Esophagus muscularis mucosa (tissue), 4 donors: Measurements from ENCODE around the gene BACH1. TPM values are rescaled to one million over a fixed set of nuclear protein-coding genes. Genes with fewer than 3 reads are reported as not detected.

Source experiments
- DNase-seq: peaks from one replicate; pipeline ENCODE4 v3.0.0-alpha.2; 2017; ENCODE audit errors: extremely low spot score
- H3K27ac ChIP-seq, 4 donors: fragments of 200-600 bp; sonication (generic); replicated peaks in 1 of 4; 1 replicate in 3 of 4; 2 replicates in 1 of 4; pipeline ENCODE4 v1.5.1; 2016 to 2019; ENCODE audit warnings: mild to moderate bottlenecking in 1 of 4
- H3K27me3 ChIP-seq, 4 donors: fragments of 200-600 bp; sonication (generic); one replicate each; pipeline versions ENCODE4 v1.5.1 to v1.6.0; 2016 to 2019
- H3K36me3 ChIP-seq, 4 donors: fragments of 200-600 bp; sonication (generic); one replicate each; pipeline ENCODE4 v1.5.1; 2016 to 2019
- H3K4me1 ChIP-seq, 4 donors: fragments of 200-600 bp; sonication (generic); one replicate each; pipeline ENCODE4 v1.5.1; 2016 to 2019
- H3K4me3 ChIP-seq, 4 donors: fragments of 200-600 bp; sonication (generic); 1 replicate in 2 of 4; 2 replicates in 2 of 4; pipeline ENCODE4 v1.5.1; 2016 to 2019; ENCODE audit warnings: mild to moderate bottlenecking in 4 of 4, moderate library complexity in 1 of 4
- H3K9me3 ChIP-seq, 4 donors: fragments of 200-600 bp; sonication (generic); 1 replicate in 3 of 4; 2 replicates in 1 of 4; pipeline ENCODE4 v1.5.1; 2016 to 2019
- CTCF ChIP-seq, 3 experiments: fragments of 200-600 bp in 2 of 3; fragments of 450-650 bp in 1 of 3; sonication (generic) in 2 of 3; IDR thresholded peaks; one replicate each; pipeline ENCODE4 v1.5.1; 2017 to 2019; ENCODE audit warnings: antibody characterized with exemption in 3 of 3, mild to moderate bottlenecking in 2 of 3, moderate library complexity in 1 of 3
- EP300 ChIP-seq: sonication (generic); formaldehyde crosslinking; IDR thresholded peaks from one replicate; pipeline ENCODE4 v1.6.1; 2017; ENCODE audit warnings: antibody characterized with exemption
- POLR2A ChIP-seq: fragments of 450-650 bp; IDR thresholded peaks from one replicate; pipeline ENCODE4 v1.6.1; 2017; ENCODE audit warnings: antibody characterized with exemption, moderate library complexity, mild to moderate bottlenecking, low read depth
- POLR2AphosphoS5 ChIP-seq, 2 donors: sonication (generic); formaldehyde crosslinking; IDR thresholded peaks; one replicate each; pipeline ENCODE4 v1.6.1; 2017; ENCODE audit warnings: antibody characterized with exemption in 2 of 2
- WGBS: methylation state at CpG from one replicate; pipeline ENCODE4 v1.1.5; 2018; 5-methylcytosine and 5-hydroxymethylcytosine counted together
- intact Hi-C: fragments of 100-400 bp; cut with DNase I; formaldehyde crosslinking; loops from one replicate; pipeline ENCODE4 v1.15.1; 2023
- total RNA-seq, 4 donors: library from RNA; depleted of rRNA; stranded (reverse); fragments of >200 nt; gene quantifications; one replicate each; pipeline versions ENCODE4 v1.1.0 to v1.2.1, GENCODE V29; 2016

BACH1 gene
- total RNA-seq, 4 donors from 2014 or later, result 43.8 to 86.3 (median 50.9) TPM

- WGBS, result 36% methylated on average over 1 of the region's 1 CpG
- peak; percentile 8 for DNase-seq
- Histone ChIP-seq H3K4me3 (no peak overlapping the region), H3K4me1 (peaks cover 60 to 89% (median 85%) of the 10 kb centered on the region in 4 donors), H3K36me3 (no peaks in the 10 kb centered on the region), H3K27me3 (no peaks in the 10 kb centered on the region), H3K27ac (peak overlapping the region; percentile 42 to 98 (median 96)), H3K9me3 (no peaks in the 10 kb centered on the region)
- TF ChIP-seq POLR2A, result no peak
- TF ChIP-seq EP300, result no peak
- TF ChIP-seq POLR2AphosphoS5 (IDR thresholded peaks at IDR 0.05), result no peak
- TF ChIP-seq CTCF (IDR thresholded peaks at IDR 0.05), result no peak
- intact Hi-C loops, result no loop called here
Measured at GRCh38 chr21:29305561-29305960, 6.8 kb downstream of the BACH1 start.

GRCh38 chr21:29306920-29307319, 8.2 kb downstream of the BACH1 start:
- H3K4me1 ChIP-seq, result peaks cover 48 to 76% (median 71%) of the 10 kb centered on the region in 4 donors
- H3K36me3 ChIP-seq, result no peaks in the 10 kb centered on the region
- DNase-seq, result peak; percentile 31
- intact Hi-C loops, result no loop called here
- WGBS, result 55% methylated on average over 3 of the region's 3 CpGs
- H3K27me3 ChIP-seq, result no peaks in the 10 kb centered on the region
- no peak for TF ChIP-seq EP300
- TF ChIP-seq POLR2A, result no peak
- no peak for TF ChIP-seq CTCF (IDR thresholded peaks at IDR 0.05)
- no peak for TF ChIP-seq POLR2AphosphoS5 (IDR thresholded peaks at IDR 0.05)
- H3K27ac ChIP-seq, result peak overlapping the region in 1 of 4 donors; percentile 24
- no peak overlapping the region for H3K4me3 ChIP-seq
- H3K9me3 ChIP-seq, result no peaks in the 10 kb centered on the region

- H3K27me3 ChIP-seq, result no peaks in the 10 kb centered on the region
- no peak overlapping the region for H3K4me3 ChIP-seq
- no peak overlapping the region for H3K27ac ChIP-seq
- H3K4me1 ChIP-seq, result peaks cover 38 to 66% (median 64%) of the 10 kb centered on the region in 4 donors
- H3K9me3 ChIP-seq, result no peaks in the 10 kb centered on the region
- TF ChIP-seq POLR2A (no peak), EP300 (no peak), CTCF (IDR thresholded peaks at IDR 0.05) (no peak)
- peak; percentile 39 for DNase-seq
- 54% methylated on average over 3 of the region's 3 CpGs for WGBS
- H3K36me3 ChIP-seq, result no peaks in the 10 kb centered on the region
- intact Hi-C loops, result no loop called here
Measured at GRCh38 chr21:29307718-29308455, 9.2 kb downstream of the BACH1 start.

- 77% methylated on average over 2 of the region's 2 CpGs for WGBS
- TF ChIP-seq POLR2AphosphoS5 (IDR thresholded peaks at IDR 0.05) (no peak), EP300 (no peak), CTCF (IDR thresholded peaks at IDR 0.05) (no peak), POLR2A (no peak)
- DNase-seq, result no peak
- intact Hi-C loops, result no loop called here
- H3K27me3 ChIP-seq, result no peaks in the 10 kb centered on the region
- H3K4me1 ChIP-seq, result peaks cover 42 to 65% (median 61%) of the 10 kb centered on the region in 4 donors
- no peaks in the 10 kb centered on the region for H3K9me3 ChIP-seq
- H3K4me3 ChIP-seq, result no peak overlapping the region
- no peaks in the 10 kb centered on the region for H3K36me3 ChIP-seq
- no peak overlapping the region for H3K27ac ChIP-seq
Measured at GRCh38 chr21:29308456-29308783, 9.7 kb downstream of the BACH1 start.

- Histone ChIP-seq H3K4me1 (peaks cover 44 to 65% (median 61%) of the 10 kb centered on the region in 4 donors), H3K4me3 (no peak overlapping the region), H3K36me3 (no peaks in the 10 kb centered on the region), H3K27me3 (no peaks in the 10 kb centered on the region), H3K9me3 (no peaks in the 10 kb centered on the region), H3K27ac (no peak overlapping the region)
- intact Hi-C loops, result no loop called here
- no peak for DNase-seq
- WGBS, result 86% methylated on average over 2 of the region's 2 CpGs
- no peak for TF ChIP-seq CTCF (IDR thresholded peaks at IDR 0.05)
- no peak for TF ChIP-seq POLR2A
- no peak for TF ChIP-seq POLR2AphosphoS5 (IDR thresholded peaks at IDR 0.05)
- TF ChIP-seq EP300, result no peak
Measured at GRCh38 chr21:29309703-29310102, 11.0 kb downstream of the BACH1 start.
